ENCODE results near the gene RPS6KL1. TPM values are rescaled to one million over a fixed set of nuclear protein-coding genes. Genes with fewer than 3 reads are reported as not detected.

RPS6KL1 gene
- total RNA-seq, 1 donor from 2014 or later: 6.4 TPM

DNA sequence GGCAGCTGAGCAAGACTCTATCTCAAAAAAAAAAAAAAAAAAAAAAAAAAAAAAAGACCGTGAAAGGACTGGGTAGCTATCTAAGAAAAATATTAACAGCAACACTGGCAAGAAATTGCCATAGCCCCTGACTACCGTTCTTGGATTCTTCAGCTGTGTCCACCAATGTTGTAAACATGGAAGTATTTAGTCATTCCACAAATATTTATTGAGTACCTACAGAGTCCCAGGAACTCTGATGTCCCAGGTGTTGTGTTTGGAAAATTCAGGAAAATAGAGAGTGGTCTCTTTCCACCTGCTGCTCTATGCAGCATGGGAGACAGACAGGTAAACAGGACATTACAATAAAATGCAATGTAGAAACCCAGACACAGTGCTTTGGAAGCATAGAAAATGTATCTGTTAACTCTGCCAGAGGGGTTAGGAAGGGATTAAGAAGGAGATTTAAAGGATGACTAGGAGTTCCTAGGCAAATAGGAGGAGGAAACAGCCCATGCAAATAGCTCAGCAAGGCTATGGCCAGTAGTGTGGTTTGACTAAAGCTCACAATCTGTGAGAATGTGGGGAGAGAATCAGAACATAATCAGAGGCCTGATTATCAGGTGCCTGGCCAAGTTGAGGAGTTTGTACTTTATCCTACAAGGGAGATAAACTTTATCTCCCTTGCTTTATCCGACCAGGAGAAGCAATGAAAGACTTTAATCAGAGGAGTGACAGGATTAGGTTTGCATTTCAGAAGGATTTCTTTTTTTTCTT lies 43.5 kb downstream of the RPS6KL1 start:
- H3K27me3 Mint-ChIP-seq (ENCODE audit: insufficient read depth, low read depth): peaks cover 7% of the 10 kb centered on the region
- H3K9me3 ChIP-seq (ENCODE audit: low read depth): no peaks in the 10 kb centered on the region
- peak overlapping the region; percentile 16 for H3K4me3 Mint-ChIP-seq
- H3K79me2 ChIP-seq (ENCODE audit: low read depth): peaks cover 29% of the 10 kb centered on the region
- H3K4me1 Mint-ChIP-seq: peaks cover 38% of the 10 kb centered on the region
- H3K36me3 Mint-ChIP-seq: peaks cover 4% of the 10 kb centered on the region
- no peak overlapping the region for H3K4me3 ChIP-seq
- no peak overlapping the region for H3K27ac ChIP-seq
- H2AFZ ChIP-seq (replicated peaks): no peak overlapping the region
- peaks cover 14% of the 10 kb centered on the region for H3K4me1 ChIP-seq
- peak; percentile 10 for DNase-seq (ENCODE audit: low spot score)
- peaks cover 27% of the 10 kb centered on the region for H4K20me1 ChIP-seq (ENCODE audit: low read depth)
- no peak overlapping the region for H3K27ac Mint-ChIP-seq
- no peak overlapping the region for H3K4me2 ChIP-seq
- no peak overlapping the region for H3K9ac ChIP-seq
- TF ChIP-seq EZH2phosphoT487 (IDR thresholded peaks at IDR 0.05): no peak
- no peak for TF ChIP-seq EZH2 (IDR thresholded peaks at IDR 0.05)
- TF ChIP-seq, protein P1, sequence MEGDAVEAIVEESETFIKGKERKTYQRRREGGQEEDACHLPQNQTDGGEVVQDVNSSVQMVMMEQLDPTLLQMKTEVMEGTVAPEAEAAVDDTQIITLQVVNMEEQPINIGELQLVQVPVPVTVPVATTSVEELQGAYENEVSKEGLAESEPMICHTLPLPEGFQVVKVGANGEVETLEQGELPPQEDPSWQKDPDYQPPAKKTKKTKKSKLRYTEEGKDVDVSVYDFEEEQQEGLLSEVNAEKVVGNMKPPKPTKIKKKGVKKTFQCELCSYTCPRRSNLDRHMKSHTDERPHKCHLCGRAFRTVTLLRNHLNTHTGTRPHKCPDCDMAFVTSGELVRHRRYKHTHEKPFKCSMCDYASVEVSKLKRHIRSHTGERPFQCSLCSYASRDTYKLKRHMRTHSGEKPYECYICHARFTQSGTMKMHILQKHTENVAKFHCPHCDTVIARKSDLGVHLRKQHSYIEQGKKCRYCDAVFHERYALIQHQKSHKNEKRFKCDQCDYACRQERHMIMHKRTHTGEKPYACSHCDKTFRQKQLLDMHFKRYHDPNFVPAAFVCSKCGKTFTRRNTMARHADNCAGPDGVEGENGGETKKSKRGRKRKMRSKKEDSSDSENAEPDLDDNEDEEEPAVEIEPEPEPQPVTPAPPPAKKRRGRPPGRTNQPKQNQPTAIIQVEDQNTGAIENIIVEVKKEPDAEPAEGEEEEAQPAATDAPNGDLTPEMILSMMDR (IDR thresholded peaks at IDR 0.05): no peak
- no peaks in the 10 kb centered on the region for H3K36me3 ChIP-seq
- H3K27me3 ChIP-seq: no peaks in the 10 kb centered on the region
- H3K9me3 Mint-ChIP-seq: no peaks in the 10 kb centered on the region
- peaks cover 13% of the 10 kb centered on the region for H3F3A ChIP-seq (ENCODE audit: low read depth)

DNA sequence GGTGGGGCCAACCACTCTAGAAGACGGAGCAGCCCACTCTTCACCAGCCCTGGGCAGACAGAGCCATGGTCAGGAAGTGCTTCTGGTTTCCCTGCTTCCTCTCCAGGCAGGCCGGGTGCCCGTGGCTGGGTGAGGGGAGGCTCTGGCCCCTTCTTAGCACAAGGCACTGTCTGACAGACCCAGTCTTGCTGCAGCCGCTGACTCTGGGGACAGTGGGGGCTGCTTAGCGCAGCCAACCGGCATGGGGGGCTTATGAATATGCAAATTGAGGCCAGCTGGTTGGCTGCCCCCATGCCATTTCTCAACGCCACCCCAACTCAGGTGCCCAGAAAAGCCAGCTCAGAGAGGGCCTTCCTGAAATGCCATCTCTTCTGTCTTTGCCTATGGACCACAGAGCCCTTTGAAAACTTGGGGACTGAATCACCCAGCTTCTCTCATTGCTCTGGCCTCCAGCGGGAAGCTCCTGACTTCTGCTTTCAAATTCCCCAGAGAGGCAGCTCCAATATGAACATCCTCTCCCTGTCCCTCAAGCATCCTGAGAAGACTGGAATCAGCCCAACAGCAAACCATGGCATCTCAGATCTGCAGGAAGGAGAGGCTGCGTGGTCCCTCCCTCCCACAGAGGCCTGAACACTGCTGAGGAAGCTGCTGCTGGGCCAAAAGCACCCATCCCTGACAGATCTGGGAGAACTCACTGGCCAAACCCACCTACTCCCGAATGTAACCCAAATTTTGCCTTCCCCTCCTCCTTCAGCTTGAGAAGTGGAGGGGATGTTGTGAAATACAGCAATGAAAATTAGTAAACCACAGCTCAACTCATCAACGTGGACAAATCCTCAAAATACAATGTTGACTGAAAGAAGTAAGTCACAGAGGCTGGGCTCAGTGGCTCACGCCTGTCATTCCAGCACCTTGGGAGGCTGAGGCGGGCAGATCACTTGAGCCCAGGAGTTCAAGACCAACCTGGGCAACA lies 46.8 kb downstream of the RPS6KL1 start, which contains the start of gene PROX2:
TSS of gene PROX2 (minus strand) at position 205 of the 973 bp plus-strand sequence. CDS start 12,311 bp downstream, outside the sequence.
- H3K36me3 ChIP-seq: no peaks in the 10 kb centered on the region
- Mint-ChIP-seq H3K27ac (no peak within 1 kb of the TSS), H3K4me3 (no peak within 1 kb of the TSS), H3K36me3 (no peaks in the 10 kb centered on the region), H3K9me3 (no peaks in the 10 kb centered on the region), H3K27me3 (ENCODE audit: insufficient read depth, low read depth) (no peaks in the 10 kb centered on the region), H3K4me1 (peaks cover 17% of the 10 kb centered on the region)
- TF ChIP-seq EZH2phosphoT487 (IDR thresholded peaks at IDR 0.05): no peak
- H3K9me3 ChIP-seq (ENCODE audit: low read depth): no peaks in the 10 kb centered on the region
- peak within 1 kb of the TSS; percentile 79 for H2AFZ ChIP-seq (replicated peaks)
- H3K9ac ChIP-seq: no peak within 1 kb of the TSS
- H3K4me3 ChIP-seq: no peak within 1 kb of the TSS
- no peak within 1 kb of the TSS for H3K4me2 ChIP-seq
- DNase-seq (ENCODE audit: low spot score): peak; percentile 12
- H3F3A ChIP-seq (ENCODE audit: low read depth): no peaks in the 10 kb centered on the region
- H3K27me3 ChIP-seq: no peaks in the 10 kb centered on the region
- H4K20me1 ChIP-seq (ENCODE audit: low read depth): no peaks in the 10 kb centered on the region
- H3K4me1 ChIP-seq: peaks cover 5% of the 10 kb centered on the region
- no peaks in the 10 kb centered on the region for H3K79me2 ChIP-seq (ENCODE audit: low read depth)
- no peak within 1 kb of the TSS for H3K27ac ChIP-seq

DNA sequence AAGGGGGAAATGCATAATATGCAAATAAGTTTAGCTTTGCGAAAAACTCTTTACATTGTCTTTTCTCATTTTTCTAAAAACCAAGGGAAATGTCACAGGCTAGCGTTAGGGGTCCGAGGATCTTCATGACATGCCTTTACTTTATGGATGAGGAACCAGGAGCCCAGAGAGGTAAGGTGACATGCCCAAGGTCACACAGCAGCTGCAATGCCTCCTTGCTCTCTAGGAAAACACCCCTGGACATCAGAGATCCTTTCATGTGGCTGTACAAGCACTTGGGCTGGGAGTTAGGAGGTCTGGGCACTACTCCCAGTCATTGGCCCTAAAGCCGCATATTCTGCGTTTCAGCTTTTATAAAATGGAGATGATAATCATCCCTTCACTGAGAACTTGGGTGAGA lies 47.9 kb downstream of the RPS6KL1 start:
- Histone ChIP-seq H3K4me2 (no peak overlapping the region), H3K27ac (no peak overlapping the region), H3K79me2 (ENCODE audit: low read depth) (no peaks in the 10 kb centered on the region), H3K36me3 (no peaks in the 10 kb centered on the region), H3K4me3 (no peak overlapping the region), H3K27me3 (no peaks in the 10 kb centered on the region), H3F3A (ENCODE audit: low read depth) (no peaks in the 10 kb centered on the region), H4K20me1 (ENCODE audit: low read depth) (no peaks in the 10 kb centered on the region), H3K9ac (no peak overlapping the region), H3K9me3 (ENCODE audit: low read depth) (no peaks in the 10 kb centered on the region), H2AFZ (replicated peaks) (no peak overlapping the region), H3K4me1 (no peaks in the 10 kb centered on the region)
- peaks cover 9% of the 10 kb centered on the region for H3K4me1 Mint-ChIP-seq
- TF ChIP-seq EZH2phosphoT487 (IDR thresholded peaks at IDR 0.05): no peak
- TF ChIP-seq, protein P1 (IDR thresholded peaks at IDR 0.05): no peak
- no peak for TF ChIP-seq EZH2 (IDR thresholded peaks at IDR 0.05)
- no peak overlapping the region for H3K4me3 Mint-ChIP-seq
- no peaks in the 10 kb centered on the region for H3K9me3 Mint-ChIP-seq
- no peak overlapping the region for H3K27ac Mint-ChIP-seq
- H3K36me3 Mint-ChIP-seq: no peaks in the 10 kb centered on the region
- no peak for DNase-seq (ENCODE audit: low spot score)
- no peaks in the 10 kb centered on the region for H3K27me3 Mint-ChIP-seq (ENCODE audit: insufficient read depth, low read depth)

Data from neural progenitor cell (in vitro differentiated cells).